Large intestine (tissue), 12 donors: ENCODE data around the gene TRIM63. TPM values are rescaled to one million over a fixed set of nuclear protein-coding genes. Genes with fewer than 3 reads are reported as not detected.
"Not testable (repeated sequence)": the region's sequence is repeated elsewhere in the genome, so short reads cannot be mapped to it uniquely, and the experiment has no call there.

Experiments
- DNase-seq, 2 donors: peaks; one replicate each; pipeline versions ENCODE4 v3.0.0 to v3.0.0-alpha.2; 2013
- H3K27ac ChIP-seq: one replicate; pipeline ENCODE4 v1.5.1; 2013; ENCODE audit warnings: low read length
- H3K27me3 ChIP-seq: 2 replicates; pipeline ENCODE4 v1.6.1; 2013; ENCODE audit warnings: low read length; ENCODE audit not compliant: control insufficient read depth, insufficient read depth
- H3K36me3 ChIP-seq: 2 replicates; pipeline ENCODE4 v1.6.1; 2013; ENCODE audit warnings: low read length; ENCODE audit not compliant: control insufficient read depth, insufficient read depth
- H3K4me1 ChIP-seq: one replicate; pipeline ENCODE4 v1.6.1; 2013; ENCODE audit warnings: low read length; ENCODE audit not compliant: control insufficient read depth, insufficient read depth
- H3K4me3 ChIP-seq: one replicate; pipeline ENCODE4 v1.5.1; 2013; ENCODE audit warnings: low read length
- H3K9me3 ChIP-seq: one replicate; pipeline ENCODE4 v1.6.1; 2013; ENCODE audit warnings: mild to moderate bottlenecking, low read depth, low read length, moderate library complexity; ENCODE audit not compliant: control insufficient read depth
- WGBS: methylation state at CpG from one replicate; pipeline ENCODE4 v1.1.5; 2013; ENCODE audit warnings: low lambda C conversion rate; ENCODE audit not compliant: insufficient coverage; 5-methylcytosine and 5-hydroxymethylcytosine counted together
- long read RNA-seq, 11 donors: transcript quantifications; one replicate each; lab custom pipeline, GENCODE V29; 2026
- polyA plus RNA-seq: library from polyadenylated mRNA; unstranded; fragments of 120-200 nt; gene quantifications from one replicate; pipeline ENCODE4 v1.2.1, GENCODE V29; 2013

Gene TRIM63
- 6.4 TPM for polyA plus RNA-seq
- long read RNA-seq, donor 1, partial matches to known transcripts: 5 of 5 reads
- long read RNA-seq, donor 1, other reads (novel, unspliced or antisense): 0 of 5 reads
- long read RNA-seq, donor 2, partial matches to known transcripts: 21 of 38 reads
- long read RNA-seq, donor 2, other reads (novel, unspliced or antisense): 17 of 38 reads
- long read RNA-seq, donor 3: 0 reads
- long read RNA-seq, donor 4: 0 reads
- long read RNA-seq, donor 5: 0 reads
- long read RNA-seq, donor 6, partial matches to known transcripts: 0 of 9 reads
- long read RNA-seq, donor 6, other reads (novel, unspliced or antisense): 9 of 9 reads
- long read RNA-seq, donor 7: 0 reads
- long read RNA-seq, donor 8, partial matches to known transcripts: 16 of 27 reads
- long read RNA-seq, donor 8, other reads (novel, unspliced or antisense): 11 of 27 reads
- long read RNA-seq, donor 9, partial matches to known transcripts: 15 of 33 reads
- long read RNA-seq, donor 9, other reads (novel, unspliced or antisense): 18 of 33 reads
- long read RNA-seq, donor 10, partial matches to known transcripts: 5 of 10 reads
- long read RNA-seq, donor 10, other reads (novel, unspliced or antisense): 5 of 10 reads
- long read RNA-seq, donor 11: 0 reads

DNA sequence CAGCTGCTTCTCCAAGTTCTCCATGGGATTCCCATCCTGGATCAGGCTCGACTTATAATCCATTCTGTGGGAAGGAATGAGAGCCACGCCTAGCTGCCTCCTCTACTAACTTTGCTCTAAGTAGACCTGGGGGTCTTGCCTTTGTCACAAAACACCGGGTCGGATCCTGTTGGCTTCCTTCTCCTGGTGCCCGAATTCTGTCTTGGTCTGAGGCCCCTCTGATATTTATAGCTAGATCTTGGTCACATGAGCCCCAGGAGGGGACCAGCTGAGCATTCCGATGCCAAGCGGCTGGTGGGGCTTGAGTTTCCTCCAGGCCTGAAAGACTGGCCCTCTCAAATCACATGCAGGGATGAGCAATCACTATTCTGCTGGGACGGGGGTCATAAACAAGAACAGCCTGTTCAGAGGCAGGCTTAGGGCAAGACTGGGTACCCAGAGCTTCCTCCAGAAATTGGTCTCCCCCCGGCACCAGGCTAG, at the start of gene TRIM63:
Gene TRIM63, minus strand, starts transcription at position 199 of the 480 bp plus-strand sequence. Its CDS starts 136 bp downstream, at position 63.
- no peaks in the 10 kb centered on the region for H3K9me3 ChIP-seq
- H3K36me3 ChIP-seq: no peaks in the 10 kb centered on the region
- H3K4me3 ChIP-seq: no peak within 1 kb of the TSS
- no peaks in the 10 kb centered on the region for H3K27me3 ChIP-seq
- DNase-seq: no peak
- no CpG with 5 or more reads among the region's 9 CpGs for WGBS
- H3K4me1 ChIP-seq: peaks cover 12% of the 10 kb centered on the region
- H3K27ac ChIP-seq: no peak within 1 kb of the TSS

DNA sequence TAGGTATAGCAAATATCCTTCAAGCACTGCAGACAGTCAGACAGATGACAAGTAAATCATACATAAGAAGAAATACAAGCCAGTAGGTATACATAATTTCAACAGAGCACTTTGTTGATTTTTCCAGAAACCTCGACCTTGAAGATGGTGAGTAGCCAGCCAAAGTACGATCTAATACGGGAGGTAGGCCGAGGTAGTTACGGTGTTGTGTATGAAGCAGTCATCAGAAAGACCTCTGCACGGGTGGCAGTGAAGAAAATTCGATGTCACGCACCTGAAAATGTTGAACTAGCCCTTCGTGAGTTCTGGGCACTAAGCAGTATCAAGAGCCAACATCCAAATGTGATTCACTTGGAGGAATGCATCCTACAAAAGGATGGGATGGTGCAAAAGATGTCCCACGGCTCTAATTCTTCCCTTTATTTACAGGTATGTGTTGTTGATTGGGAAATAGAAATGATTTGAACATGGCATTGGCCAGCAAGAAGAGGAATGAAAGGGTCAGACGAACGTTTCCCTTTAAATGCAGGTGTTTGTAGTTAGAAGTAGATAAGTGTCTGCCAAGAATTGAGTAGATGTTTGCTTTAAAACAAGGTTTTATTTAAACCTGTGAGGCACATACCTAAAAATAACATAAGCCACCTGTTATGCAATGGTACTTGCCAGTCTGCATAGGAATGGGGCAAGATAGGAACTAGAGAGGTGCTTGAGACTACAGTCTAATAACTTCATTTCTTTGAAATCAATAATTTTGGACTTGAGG, 46.9 kb upstream of the TRIM63 start:
- Histone ChIP-seq H3K9me3 (no peaks in the 10 kb centered on the region), H3K27ac (no peak overlapping the region), H3K27me3 (no peaks in the 10 kb centered on the region), H3K36me3 (peaks cover 38% of the 10 kb centered on the region), H3K4me1 (peaks cover 18% of the 10 kb centered on the region), H3K4me3 (no peak overlapping the region)
- DNase-seq: no peak
- WGBS: 55% methylated on average over 4 of the region's 12 CpGs

DNA sequence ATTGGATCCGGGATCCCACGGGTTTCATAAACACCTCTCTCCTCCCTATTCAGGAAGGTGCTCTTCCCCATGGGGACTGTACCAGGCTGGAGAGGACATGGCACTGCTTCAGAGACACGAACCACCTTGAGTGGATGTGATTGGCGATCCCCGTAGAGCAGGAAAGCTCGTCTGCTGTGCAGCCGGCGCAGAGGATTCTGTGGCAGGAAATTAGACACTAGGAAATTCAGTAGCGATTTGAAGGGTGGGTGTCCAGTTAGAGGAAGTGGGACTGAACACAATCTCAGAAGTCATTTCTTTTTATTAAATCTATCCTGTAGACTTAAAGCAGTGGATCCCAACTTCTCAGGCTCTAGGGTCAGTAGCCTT, 45.0 kb upstream of the TRIM63 start:
- Histone ChIP-seq H3K27me3 (no peaks in the 10 kb centered on the region), H3K9me3 (no peaks in the 10 kb centered on the region), H3K4me1 (peaks cover 18% of the 10 kb centered on the region), H3K36me3 (peaks cover 26% of the 10 kb centered on the region), H3K4me3 (peak overlapping the region; percentile 100), H3K27ac (peak overlapping the region; percentile 100)
- DNase-seq: no peak
- 10% methylated on average over 2 of the region's 9 CpGs for WGBS

DNA sequence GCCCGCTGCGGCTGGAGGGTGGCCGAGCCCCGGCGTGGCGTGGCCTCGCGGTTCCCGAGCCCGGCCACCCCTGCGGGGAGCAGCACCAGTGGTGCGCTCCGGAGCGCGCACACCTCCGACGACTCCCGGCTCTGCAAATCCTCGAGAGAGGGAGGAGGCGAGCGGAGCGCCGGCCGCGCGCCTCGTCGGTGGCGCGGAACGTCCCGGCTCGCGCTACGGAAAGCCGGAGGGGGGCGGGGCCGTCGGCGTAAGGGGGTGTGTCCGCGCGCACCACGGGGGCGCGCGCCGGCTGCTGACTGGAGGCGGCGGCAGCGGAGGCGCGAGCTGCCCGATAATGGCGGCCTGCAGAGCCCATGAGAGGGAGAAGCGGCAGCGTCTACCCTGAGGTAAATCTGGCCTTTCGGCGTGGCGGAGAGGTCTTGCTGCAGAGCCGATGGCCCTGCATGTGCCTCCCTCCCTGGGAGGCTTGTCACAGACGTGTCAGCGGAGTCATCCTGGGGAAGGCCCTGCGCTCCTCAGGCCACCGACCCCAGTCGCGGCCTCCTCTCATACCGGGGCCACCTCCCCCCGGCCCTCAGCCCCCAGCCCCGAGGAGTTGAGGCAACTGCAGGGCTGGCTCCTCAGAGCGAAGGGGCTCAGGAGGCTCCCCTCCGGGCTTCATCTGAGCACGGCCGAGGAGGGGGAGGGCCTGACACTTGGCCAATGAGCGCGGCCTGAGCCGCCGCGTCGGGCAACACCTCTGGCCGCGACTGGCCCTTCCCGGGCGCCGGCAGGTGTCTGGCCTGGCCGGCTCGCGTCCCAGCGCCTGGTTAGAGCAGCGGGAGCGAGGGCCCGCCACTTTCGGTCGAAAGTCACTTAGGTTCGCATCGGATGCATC, 44.3 kb upstream of the TRIM63 start, which contains the start of gene PDIK1L:
Gene PDIK1L, plus strand, starts transcription at position 295 of the 877 bp plus-strand sequence. CDS start 2,485 bp downstream, outside the sequence.
- DNase-seq: peak; percentile 98 to 99
- no CpG with 5 or more reads among the region's 96 CpGs for WGBS
- Histone ChIP-seq H3K27ac (peak within 1 kb of the TSS; percentile 100), H3K36me3 (peaks cover 22% of the 10 kb centered on the region), H3K4me1 (peaks cover 18% of the 10 kb centered on the region), H3K9me3 (no peaks in the 10 kb centered on the region), H3K4me3 (peak within 1 kb of the TSS; percentile 100), H3K27me3 (no peaks in the 10 kb centered on the region)

DNA sequence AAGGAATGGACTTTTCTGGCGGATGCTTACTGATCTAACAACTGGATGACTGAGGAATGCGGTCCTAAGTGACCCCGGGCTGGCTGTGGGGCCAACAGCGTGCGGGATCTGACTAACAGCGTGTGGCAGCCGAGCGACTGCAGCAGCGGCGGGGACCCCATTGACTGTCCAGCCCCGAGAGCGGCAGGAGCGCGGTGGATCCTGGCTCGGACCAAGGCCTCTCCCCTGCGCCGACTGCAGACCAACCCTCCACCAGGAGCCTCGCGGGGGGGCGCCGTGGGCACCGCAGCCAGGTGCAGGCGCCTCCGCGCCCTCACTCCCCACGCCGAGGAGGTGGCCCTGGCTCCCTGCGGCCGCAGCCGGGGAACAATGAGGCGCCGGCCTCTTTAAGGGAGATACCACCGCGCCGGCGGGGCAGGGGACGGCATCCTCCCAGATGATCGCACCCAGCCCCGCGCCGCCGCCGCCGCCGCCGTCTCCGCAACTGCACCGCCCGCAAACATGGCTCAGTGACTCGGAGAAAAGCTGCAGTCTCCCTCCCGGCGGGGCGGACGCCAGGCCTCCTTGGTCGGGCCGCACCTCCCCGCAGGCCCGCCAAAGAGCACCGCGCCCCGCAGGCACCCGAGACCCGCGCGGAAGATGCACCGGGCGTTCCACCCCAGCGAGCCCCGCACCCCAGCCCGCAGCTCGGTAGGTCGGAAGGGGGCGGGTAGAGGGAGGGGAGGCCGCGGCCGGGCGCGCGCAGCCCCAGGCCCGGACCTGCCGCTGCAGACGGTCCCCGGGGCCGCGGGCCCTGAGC, 43.5 kb upstream of the TRIM63 start:
- H3K4me3 ChIP-seq: peak overlapping the region; percentile 56
- H3K9me3 ChIP-seq: no peaks in the 10 kb centered on the region
- H3K4me1 ChIP-seq: peaks cover 18% of the 10 kb centered on the region
- H3K36me3 ChIP-seq: peaks cover 14% of the 10 kb centered on the region
- H3K27ac ChIP-seq: peak overlapping the region; percentile 76
- peak; percentile 75 to 90 for DNase-seq
- no CpG with 5 or more reads among the region's 85 CpGs for WGBS
- H3K27me3 ChIP-seq: no peaks in the 10 kb centered on the region

DNA sequence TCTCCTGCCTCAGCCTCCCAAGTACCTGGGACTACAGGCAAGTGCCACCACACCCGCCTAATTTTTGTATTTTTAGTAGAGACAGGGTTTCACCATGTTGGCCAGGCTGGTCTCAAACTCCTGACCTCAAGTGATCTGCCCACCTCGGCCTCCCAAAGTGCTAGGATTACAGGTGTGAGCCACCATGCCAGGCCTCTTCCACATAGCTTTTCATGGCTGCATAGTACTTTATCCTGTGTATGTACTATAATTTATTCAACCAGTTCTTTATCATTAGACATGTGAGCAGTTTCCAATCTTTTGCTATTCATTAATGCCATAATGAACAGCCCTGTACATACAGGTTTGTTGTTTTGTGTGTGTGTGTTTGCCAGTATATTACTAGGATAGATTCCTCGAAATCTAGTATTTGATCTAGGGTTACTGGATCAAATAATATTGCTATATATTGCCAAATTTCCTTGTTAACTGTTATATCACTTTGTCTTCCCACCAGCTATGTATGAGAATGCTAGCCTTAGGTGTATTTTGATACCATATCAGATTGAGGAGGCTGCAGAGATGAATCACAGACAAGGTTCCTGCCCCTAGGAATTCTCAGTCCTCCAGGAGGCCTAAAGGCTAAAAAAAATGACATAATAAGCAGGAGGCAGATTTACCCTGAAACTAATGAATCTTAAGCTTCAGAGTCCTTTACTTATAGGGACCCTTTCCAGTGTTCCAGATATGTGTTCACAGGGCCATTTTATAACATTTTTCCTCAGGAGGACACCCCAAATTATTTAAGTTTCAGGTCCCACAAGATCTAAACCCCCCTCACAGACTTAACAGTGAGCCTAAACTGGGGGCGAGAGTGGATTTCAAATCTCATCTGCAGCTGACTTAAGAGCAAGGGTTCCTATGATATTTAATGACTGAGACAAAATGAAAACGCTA, 42.1 kb upstream of the TRIM63 start:
- Histone ChIP-seq H3K27ac (no peak overlapping the region), H3K4me1 (peaks cover 21% of the 10 kb centered on the region), H3K9me3 (no peaks in the 10 kb centered on the region), H3K4me3 (no peak overlapping the region), H3K27me3 (no peaks in the 10 kb centered on the region), H3K36me3 (peaks cover 5% of the 10 kb centered on the region)
- 20% methylated on average over 1 of the region's 5 CpGs for WGBS
- DNase-seq: no peak

DNA sequence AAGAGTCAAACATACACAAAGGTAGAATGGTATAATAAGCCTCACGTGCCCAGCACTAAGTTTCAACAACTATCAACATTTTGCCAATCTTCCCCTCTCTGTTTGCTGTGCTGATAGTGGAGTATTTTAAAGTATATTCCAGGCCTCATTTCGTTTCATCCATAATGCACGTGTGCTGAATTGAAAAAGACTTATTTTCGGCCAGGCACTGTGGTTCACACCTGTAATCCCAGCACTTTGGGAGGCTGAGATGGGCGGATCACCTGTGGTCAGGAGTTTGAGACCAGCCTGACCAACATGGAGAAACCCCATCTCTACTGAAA, 37.8 kb upstream of the TRIM63 start:
- not testable (repeated sequence) for DNase-seq, H3K27me3 ChIP-seq, H3K9me3 ChIP-seq, H3K36me3 ChIP-seq, H3K27ac ChIP-seq, H3K4me3 ChIP-seq
- H3K4me1 ChIP-seq: peaks cover 17% of the 10 kb centered on the region
- no CpG with 5 or more reads among the region's 5 CpGs for WGBS

DNA sequence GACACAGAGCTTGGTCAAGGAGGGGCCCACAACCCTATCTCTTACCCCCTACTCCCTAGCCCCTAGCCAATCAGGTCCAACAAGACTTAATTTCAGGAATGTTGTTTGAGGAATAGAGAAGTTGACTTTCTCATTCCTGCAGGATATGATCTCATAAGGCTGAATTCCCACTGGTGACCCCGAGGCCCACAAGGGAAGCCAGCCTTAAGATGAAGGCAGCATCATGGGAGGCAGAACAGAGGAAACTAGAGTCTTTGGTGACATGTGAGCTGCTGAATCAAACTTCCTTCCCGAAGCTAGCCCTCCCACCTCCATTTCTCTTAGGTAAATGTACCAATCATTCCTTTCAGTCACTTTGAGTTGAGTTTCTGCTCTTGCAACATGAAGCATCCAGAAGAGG, 35.1 kb upstream of the TRIM63 start:
- no CpG with 5 or more reads among the region's 2 CpGs for WGBS
- H3K27ac ChIP-seq: no peak overlapping the region

More for the DNA sequence above, 35.1 kb upstream of the TRIM63 start:
- H3K4me1 ChIP-seq: peaks cover 17% of the 10 kb centered on the region
- H3K27me3 ChIP-seq: no peaks in the 10 kb centered on the region
- H3K4me3 ChIP-seq: no peak overlapping the region
- no peaks in the 10 kb centered on the region for H3K9me3 ChIP-seq
- DNase-seq: no peak
- no peaks in the 10 kb centered on the region for H3K36me3 ChIP-seq
